HepG2 (cell line): Measurements from ENCODE around the gene CES3. TPM values are rescaled to one million over a fixed set of nuclear protein-coding genes. Genes with fewer than 3 reads are reported as not detected.

ENCODE experiments used
- IKZF1 ChIP-seq: fragments of 450-650 bp; IDR thresholded peaks from 2 replicates; pipeline ENCODE4 v1.7.1; 2016
- MXD4 ChIP-seq: IDR thresholded peaks from 2 replicates; pipeline ENCODE4 v1.6.1; 2016; ENCODE audit warnings: mild to moderate bottlenecking, missing biosample characterization, missing genetic modification reagents
- MYPOP ChIP-seq: sonication (generic); formaldehyde crosslinking; IDR thresholded peaks from 2 replicates; pipeline ENCODE4 v1.8.1; 2023; ENCODE audit warnings: mild to moderate bottlenecking, moderate library complexity, missing genetic modification reagents
- NRL ChIP-seq: sonication (generic); formaldehyde crosslinking; IDR thresholded peaks from 2 replicates; pipeline ENCODE4 v1.5.0; 2020; ENCODE audit warnings: missing genetic modification reagents, mild to moderate bottlenecking, moderate library complexity, borderline replicate concordance
- RAD51 ChIP-seq: fragments of 450-650 bp; IDR thresholded peaks from 2 replicates; pipeline ENCODE4 v1.6.1; 2016; ENCODE audit warnings: borderline replicate concordance
- SALL1 ChIP-seq: sonication (generic); formaldehyde crosslinking; IDR thresholded peaks from 2 replicates; pipeline ENCODE4 v1.8.0; 2022; ENCODE audit warnings: mild to moderate bottlenecking, missing genetic modification reagents
- TBL1XR1 ChIP-seq: fragments of 150-350 bp; IDR thresholded peaks from 2 replicates; pipeline ENCODE4 v1.6.1; 2014; ENCODE audit warnings: borderline replicate concordance, low read length; ENCODE audit not compliant: partially characterized antibody
- ZNF441 ChIP-seq: sonication (generic); formaldehyde crosslinking; IDR thresholded peaks from 2 replicates; pipeline ENCODE4 v1.7.0; 2021; ENCODE audit warnings: missing genetic modification reagents, borderline replicate concordance
- ZNF720 ChIP-seq: sonication (generic); formaldehyde crosslinking; IDR thresholded peaks from 2 replicates; pipeline ENCODE4 v1.4.0; 2020; ENCODE audit warnings: missing genetic modification reagents
- polyA plus RNA-seq, 8 experiments: library from polyadenylated mRNA; depleted of rRNA in 3 of 8; stranded (reverse) in 7 of 8; unstranded in 1 of 8; fragments of >200 nt; fragmentation: Illumina TruSeq in 4 of 8; extraction: Trizol in 4 of 8; gene quantifications; 2 replicates each; pipeline versions ENCODE4 v1.2.1 to v1.2.3, GENCODE V29; 2011 to 2016; ENCODE audit warnings: low read depth in 4 of 8, missing spikeins in 1 of 8, mixed read lengths in 1 of 8; ENCODE audit not compliant: insufficient read depth in 1 of 8
- total RNA-seq, 5 experiments: library from RNA; depleted of rRNA; stranded (reverse); fragments of >200 nt; fragmentation: Illumina TruSeq; extraction: Trizol; gene quantifications; 2 replicates each; pipeline ENCODE4 v1.2.3, GENCODE V29; 2016; ENCODE audit warnings: low read depth in 1 of 5
- TF ChIP-seq, protein P1 (sequence below), 2 experiments: sonication (generic) in 1 of 2; formaldehyde crosslinking in 1 of 2; IDR thresholded peaks; 2 replicates each; pipeline versions ENCODE4 v1.5.1 to v1.6.1; 2011 to 2020; ENCODE audit warnings: borderline replicate concordance in 1 of 2, low read depth in 1 of 2, low read length in 1 of 2, mild to moderate bottlenecking in 1 of 2, missing genetic modification reagents in 1 of 2, moderate library complexity in 1 of 2
- TF ChIP-seq, protein P2 (sequence below): sonication (generic); formaldehyde crosslinking; IDR thresholded peaks from 2 replicates; pipeline ENCODE4 v1.4.0; 2020; ENCODE audit warnings: missing genetic modification reagents, borderline replicate concordance
- TF ChIP-seq, protein P3 (sequence below): sonication (generic); formaldehyde crosslinking; IDR thresholded peaks from 2 replicates; pipeline ENCODE4 v1.4.0; 2020; ENCODE audit warnings: low read depth, mild to moderate bottlenecking, missing genetic modification reagents
- TF ChIP-seq, protein P4 (sequence below): sonication (generic); formaldehyde crosslinking; IDR thresholded peaks from 2 replicates; pipeline ENCODE4 v1.4.0; 2020; ENCODE audit warnings: mild to moderate bottlenecking, missing genetic modification reagents, borderline replicate concordance

The CES3 gene
- total and polyA plus RNA-seq, 2 of the 13 experiments (the other 11 are each of a cell fraction or from before 2014, with no cell fraction given), result 6.6 to 17.4 TPM

DNA sequence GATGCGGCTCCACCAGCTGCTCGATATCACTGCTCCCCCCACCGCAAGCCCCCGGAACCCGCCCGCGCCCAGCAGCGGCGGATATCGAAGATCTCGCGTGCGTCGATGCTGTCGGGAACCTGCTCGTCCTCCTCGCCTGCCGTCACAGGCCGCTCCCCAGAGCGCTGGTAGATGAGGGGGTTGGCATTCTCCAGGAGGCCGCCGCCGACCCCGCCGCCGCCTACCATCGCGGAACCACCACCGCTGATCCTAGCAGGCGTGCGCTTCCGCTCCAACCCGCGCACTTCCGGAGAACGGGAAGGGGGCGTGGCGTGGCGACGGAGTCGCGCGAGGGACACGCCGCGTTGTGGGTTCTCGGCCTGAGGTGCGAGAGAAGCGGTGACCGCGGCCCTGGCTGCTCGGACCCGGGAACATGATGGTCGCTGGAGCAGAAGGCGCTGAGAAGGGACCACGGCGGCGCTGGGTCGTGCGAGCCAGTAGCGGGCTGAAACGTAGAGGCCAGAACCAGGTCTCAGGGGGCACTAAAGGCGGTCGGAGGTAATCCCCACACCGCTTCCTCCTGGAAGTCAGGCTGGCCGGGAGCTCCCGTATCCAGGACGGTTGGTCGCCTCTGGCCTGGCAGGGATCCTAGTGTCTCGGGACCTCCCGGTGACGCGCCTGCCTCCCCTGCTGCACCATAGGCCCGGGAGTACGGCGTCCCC lies 26.8 kb upstream of the CES3 start, which contains the start of gene CIAO2B (continued):
- TF ChIP-seq MYPOP, result peak; percentile 92
- no peak for TF ChIP-seq ZNF720
- TF ChIP-seq, protein P1, sequence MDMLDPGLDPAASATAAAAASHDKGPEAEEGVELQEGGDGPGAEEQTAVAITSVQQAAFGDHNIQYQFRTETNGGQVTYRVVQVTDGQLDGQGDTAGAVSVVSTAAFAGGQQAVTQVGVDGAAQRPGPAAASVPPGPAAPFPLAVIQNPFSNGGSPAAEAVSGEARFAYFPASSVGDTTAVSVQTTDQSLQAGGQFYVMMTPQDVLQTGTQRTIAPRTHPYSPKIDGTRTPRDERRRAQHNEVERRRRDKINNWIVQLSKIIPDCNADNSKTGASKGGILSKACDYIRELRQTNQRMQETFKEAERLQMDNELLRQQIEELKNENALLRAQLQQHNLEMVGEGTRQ (IDR thresholded peaks at IDR 0.05; ENCODE audit: low read depth, low read length), result no peak
- TF ChIP-seq, protein P1 (CRISPR knock-in tag; IDR thresholded peaks at IDR 0.05; ENCODE audit: borderline replicate concordance), result no peak
- peak; percentile 94 for TF ChIP-seq NRL
- no peak for TF ChIP-seq TBL1XR1
- TF ChIP-seq, protein P2, sequence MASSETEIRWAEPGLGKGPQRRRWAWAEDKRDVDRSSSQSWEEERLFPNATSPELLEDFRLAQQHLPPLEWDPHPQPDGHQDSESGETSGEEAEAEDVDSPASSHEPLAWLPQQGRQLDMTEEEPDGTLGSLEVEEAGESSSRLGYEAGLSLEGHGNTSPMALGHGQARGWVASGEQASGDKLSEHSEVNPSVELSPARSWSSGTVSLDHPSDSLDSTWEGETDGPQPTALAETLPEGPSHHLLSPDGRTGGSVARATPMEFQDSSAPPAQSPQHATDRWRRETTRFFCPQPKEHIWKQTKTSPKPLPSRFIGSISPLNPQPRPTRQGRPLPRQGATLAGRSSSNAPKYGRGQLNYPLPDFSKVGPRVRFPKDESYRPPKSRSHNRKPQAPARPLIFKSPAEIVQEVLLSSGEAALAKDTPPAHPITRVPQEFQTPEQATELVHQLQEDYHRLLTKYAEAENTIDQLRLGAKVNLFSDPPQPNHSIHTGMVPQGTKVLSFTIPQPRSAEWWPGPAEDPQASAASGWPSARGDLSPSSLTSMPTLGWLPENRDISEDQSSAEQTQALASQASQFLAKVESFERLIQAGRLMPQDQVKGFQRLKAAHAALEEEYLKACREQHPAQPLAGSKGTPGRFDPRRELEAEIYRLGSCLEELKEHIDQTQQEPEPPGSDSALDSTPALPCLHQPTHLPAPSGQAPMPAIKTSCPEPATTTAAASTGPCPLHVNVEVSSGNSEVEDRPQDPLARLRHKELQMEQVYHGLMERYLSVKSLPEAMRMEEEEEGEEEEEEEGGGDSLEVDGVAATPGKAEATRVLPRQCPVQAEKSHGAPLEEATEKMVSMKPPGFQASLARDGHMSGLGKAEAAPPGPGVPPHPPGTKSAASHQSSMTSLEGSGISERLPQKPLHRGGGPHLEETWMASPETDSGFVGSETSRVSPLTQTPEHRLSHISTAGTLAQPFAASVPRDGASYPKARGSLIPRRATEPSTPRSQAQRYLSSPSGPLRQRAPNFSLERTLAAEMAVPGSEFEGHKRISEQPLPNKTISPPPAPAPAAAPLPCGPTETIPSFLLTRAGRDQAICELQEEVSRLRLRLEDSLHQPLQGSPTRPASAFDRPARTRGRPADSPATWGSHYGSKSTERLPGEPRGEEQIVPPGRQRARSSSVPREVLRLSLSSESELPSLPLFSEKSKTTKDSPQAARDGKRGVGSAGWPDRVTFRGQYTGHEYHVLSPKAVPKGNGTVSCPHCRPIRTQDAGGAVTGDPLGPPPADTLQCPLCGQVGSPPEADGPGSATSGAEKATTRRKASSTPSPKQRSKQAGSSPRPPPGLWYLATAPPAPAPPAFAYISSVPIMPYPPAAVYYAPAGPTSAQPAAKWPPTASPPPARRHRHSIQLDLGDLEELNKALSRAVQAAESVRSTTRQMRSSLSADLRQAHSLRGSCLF (CRISPR knock-in tag), result peak; percentile 84; the same call in 1 of the 2 replicates
- TF ChIP-seq, protein P3, sequence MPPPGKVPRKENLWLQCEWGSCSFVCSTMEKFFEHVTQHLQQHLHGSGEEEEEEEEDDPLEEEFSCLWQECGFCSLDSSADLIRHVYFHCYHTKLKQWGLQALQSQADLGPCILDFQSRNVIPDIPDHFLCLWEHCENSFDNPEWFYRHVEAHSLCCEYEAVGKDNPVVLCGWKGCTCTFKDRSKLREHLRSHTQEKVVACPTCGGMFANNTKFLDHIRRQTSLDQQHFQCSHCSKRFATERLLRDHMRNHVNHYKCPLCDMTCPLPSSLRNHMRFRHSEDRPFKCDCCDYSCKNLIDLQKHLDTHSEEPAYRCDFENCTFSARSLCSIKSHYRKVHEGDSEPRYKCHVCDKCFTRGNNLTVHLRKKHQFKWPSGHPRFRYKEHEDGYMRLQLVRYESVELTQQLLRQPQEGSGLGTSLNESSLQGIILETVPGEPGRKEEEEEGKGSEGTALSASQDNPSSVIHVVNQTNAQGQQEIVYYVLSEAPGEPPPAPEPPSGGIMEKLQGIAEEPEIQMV (CRISPR knock-in tag), result peak; percentile 93
- TF ChIP-seq SALL1 (CRISPR knock-in tag), result peak; percentile 93
- TF ChIP-seq MXD4 (CRISPR knock-in tag), result peak; percentile 93
- no peak for TF ChIP-seq IKZF1
- TF ChIP-seq ZNF441, result 0 out of 2 replicates have a peak, but pooled peaks have one; percentile 60
- TF ChIP-seq, protein P4, sequence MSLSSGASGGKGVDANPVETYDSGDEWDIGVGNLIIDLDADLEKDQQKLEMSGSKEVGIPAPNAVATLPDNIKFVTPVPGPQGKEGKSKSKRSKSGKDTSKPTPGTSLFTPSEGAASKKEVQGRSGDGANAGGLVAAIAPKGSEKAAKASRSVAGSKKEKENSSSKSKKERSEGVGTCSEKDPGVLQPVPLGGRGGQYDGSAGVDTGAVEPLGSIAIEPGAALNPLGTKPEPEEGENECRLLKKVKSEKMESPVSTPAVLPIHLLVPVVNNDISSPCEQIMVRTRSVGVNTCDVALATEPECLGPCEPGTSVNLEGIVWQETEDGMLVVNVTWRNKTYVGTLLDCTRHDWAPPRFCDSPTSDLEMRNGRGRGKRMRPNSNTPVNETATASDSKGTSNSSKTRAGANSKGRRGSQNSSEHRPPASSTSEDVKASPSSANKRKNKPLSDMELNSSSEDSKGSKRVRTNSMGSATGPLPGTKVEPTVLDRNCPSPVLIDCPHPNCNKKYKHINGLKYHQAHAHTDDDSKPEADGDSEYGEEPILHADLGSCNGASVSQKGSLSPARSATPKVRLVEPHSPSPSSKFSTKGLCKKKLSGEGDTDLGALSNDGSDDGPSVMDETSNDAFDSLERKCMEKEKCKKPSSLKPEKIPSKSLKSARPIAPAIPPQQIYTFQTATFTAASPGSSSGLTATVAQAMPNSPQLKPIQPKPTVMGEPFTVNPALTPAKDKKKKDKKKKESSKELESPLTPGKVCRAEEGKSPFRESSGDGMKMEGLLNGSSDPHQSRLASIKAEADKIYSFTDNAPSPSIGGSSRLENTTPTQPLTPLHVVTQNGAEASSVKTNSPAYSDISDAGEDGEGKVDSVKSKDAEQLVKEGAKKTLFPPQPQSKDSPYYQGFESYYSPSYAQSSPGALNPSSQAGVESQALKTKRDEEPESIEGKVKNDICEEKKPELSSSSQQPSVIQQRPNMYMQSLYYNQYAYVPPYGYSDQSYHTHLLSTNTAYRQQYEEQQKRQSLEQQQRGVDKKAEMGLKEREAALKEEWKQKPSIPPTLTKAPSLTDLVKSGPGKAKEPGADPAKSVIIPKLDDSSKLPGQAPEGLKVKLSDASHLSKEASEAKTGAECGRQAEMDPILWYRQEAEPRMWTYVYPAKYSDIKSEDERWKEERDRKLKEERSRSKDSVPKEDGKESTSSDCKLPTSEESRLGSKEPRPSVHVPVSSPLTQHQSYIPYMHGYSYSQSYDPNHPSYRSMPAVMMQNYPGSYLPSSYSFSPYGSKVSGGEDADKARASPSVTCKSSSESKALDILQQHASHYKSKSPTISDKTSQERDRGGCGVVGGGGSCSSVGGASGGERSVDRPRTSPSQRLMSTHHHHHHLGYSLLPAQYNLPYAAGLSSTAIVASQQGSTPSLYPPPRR, result no peak; the same call in 1 of the 2 replicates
- no peak for TF ChIP-seq RAD51
